Cardiac septum (tissue), 1 donor: Measurements from ENCODE around the gene FAT1. TPM values are rescaled to one million over a fixed set of nuclear protein-coding genes. Genes with fewer than 3 reads are reported as not detected.

ENCODE experiments used
- DNase-seq: peaks from one replicate; pipeline ENCODE4 v3.0.0-alpha.2; 2020; ENCODE audit warnings: low spot score
- intact Hi-C: fragments of 100-400 bp; cut with DNase I; formaldehyde crosslinking; loops from one replicate; pipeline ENCODE4 v1.14.0; 2022
- total RNA-seq: library from RNA; stranded (reverse); fragmentation: NEBNext Ultra II Directional; extraction: Animal tissue kit (Norgen Biotek cat#: 25700); gene quantifications from one replicate; pipeline ENCODE4 v1.2.1, GENCODE V29; 2021
- donor health status: DM: no; HTN: no; CAD: no.

The FAT1 gene
- total RNA-seq, 1 donor from 2014 or later, result 90.7 TPM

DNA sequence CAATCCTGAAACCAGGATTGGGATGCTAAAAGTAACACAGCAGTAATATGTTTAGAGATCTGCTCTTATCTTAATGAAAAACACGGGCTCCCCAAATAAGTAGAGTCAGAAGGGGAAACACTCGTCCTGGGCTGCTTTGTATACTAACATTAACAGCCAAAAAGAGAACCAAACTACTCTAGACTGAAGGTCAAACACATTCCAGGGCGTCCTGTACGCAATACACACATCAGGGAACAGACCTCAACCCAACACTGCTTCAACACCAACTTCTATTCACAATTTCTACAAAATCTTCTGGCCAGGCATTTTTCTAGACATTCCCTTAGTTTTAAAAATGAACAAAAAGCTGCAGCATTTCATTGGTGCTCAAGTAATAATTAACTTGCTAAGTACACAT, 21.4 kb downstream of the FAT1 start:
- intact Hi-C loops, result no loop called here
- DNase-seq, result no peak

GRCh38 chr4:186701788-186702187, 21.9 kb downstream of the FAT1 start:
- no peak for DNase-seq
- intact Hi-C loops, result no loop called here

- intact Hi-C loops, result no loop called here
- no peak for DNase-seq
Measured at GRCh38 chr4:186701273-186701672, 22.4 kb downstream of the FAT1 start.

DNA sequence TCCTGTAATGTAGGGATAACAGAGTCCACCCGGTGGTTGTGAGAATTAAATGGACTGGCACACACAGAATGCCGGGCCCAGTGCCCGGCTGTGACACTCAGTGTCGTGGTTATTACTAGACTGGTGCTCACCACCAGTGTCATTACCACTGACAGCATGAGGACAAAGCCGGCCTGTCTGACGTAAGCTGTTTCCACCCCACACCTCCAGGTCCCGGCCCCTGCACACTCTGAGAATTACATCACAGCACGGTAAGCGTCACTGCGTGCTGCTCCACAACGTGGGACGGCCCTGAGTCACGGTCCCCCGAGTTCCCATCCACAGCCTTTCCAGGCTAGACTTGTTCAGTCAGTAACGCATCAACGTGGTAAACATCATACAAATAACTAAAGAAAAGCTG, 22.9 kb downstream of the FAT1 start:
- DNase-seq, result no peak
- intact Hi-C loops, result no loop called here

- intact Hi-C loops, result no loop called here
- no peak for DNase-seq
Measured at GRCh38 chr4:186699881-186700397, 23.7 kb downstream of the FAT1 start.

DNA sequence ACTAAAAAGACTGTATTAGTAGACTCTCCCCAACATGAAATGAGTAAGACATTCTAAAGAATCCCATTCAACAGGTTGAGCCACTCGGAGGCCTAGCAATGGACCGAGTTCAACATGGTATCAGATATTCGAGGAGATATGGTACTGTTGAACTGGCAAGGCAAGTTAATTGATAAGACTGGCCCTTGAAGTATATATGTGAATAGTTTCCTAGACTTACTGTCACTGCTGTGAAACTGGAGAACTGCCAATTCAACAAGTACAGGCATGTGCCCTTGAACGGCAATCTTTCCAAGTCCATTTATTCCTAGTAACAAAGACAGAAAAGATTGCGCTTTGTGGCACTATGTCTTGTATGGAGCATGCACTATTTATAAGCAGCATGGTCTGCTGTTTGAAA, 24.4 kb downstream of the FAT1 start:
- intact Hi-C loops, result no loop called here
- DNase-seq, result no peak

DNA sequence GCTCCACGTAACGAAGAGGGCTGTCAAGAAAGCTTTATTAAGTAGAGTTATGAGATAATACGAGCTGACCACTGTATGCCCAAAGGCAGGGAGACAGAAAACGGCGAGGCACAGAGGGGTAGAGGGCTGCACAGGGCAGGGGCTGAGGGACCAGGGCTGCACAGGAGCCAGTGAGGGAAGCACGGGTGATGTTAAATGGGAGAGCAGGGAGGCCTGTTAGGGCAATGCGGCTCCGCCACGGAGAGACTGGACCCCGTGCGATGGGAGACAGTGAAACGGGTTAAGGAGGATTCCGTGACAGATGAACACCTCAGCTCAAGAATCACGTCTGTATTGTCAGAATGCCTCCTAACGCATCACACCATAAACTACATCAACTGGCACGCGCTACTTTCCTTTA, 25.1 kb downstream of the FAT1 start:
- intact Hi-C loops, result no loop called here

GRCh38 chr4:186698028-186698427, 25.6 kb downstream of the FAT1 start:
- intact Hi-C loops, result no loop called here
- no peak for DNase-seq

More for the DNA sequence above, 25.1 kb downstream of the FAT1 start:
- DNase-seq, result no peak

DNA sequence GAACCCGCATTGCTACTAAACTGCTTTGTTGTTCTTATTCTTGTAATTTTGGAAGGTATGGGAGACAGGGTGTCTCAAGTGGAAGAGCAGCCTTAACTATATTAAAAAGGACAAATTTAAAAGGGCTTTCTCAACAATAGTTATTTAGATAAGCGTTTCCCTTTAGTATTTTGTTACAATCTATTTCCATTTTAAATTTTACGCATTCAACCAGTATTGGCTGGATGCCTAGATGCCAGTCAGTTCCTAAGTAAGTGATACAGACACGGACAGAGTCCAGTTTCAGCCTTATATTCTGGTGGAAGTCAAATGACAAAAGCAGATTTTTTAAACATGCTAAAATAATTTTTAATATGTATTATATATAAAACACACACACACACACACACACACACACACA, 28.3 kb downstream of the FAT1 start:
- no peak for DNase-seq
- intact Hi-C loops, result no loop called here

DNA sequence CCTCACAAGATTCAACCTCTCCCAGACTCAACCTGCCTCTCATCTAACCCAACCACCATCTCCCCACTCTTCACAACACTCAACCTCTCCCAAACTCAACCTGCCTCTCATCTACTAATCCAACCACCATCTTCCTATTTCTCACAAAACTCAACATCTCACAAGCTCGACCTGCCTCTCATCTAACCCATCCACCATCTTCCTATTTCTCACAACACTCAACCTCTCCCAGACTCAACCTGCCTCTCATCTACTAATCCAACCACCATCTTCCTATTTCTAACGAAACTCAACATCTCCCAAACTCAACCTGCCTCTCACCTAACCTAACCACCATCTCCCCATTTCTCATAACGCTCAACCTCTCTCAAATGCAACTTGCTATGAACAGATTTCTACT, 29.8 kb downstream of the FAT1 start:
- DNase-seq, result no peak
- intact Hi-C loops, result no loop called here

GRCh38 chr4:186693159-186693815, 30.4 kb downstream of the FAT1 start:
- DNase-seq, result peak; percentile 83
- intact Hi-C loops, result no loop called here

GRCh38 chr4:186691396-186691795, 32.3 kb downstream of the FAT1 start:
- DNase-seq, result no peak
- intact Hi-C loops, result no loop called here

DNA sequence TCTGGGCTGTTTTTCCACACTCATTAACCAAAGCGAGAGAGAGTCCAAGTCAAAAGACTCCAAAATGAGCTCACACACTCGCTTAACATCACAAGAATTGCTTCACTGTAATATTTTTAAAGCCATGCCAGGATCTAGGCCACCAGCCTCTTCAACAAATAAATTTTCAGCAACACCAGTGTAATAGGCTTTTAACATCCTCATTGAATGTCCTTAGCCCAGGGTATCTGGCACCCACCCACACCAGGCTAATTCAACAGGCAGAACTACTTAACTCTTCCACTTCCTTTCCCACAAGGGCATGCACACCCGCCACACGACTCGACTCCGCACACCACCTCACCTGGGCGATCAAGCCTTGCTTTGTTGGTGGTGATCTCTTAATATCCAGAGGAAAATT, 34.2 kb downstream of the FAT1 start:
- intact Hi-C loops, result no loop called here
- DNase-seq, result no peak

DNA sequence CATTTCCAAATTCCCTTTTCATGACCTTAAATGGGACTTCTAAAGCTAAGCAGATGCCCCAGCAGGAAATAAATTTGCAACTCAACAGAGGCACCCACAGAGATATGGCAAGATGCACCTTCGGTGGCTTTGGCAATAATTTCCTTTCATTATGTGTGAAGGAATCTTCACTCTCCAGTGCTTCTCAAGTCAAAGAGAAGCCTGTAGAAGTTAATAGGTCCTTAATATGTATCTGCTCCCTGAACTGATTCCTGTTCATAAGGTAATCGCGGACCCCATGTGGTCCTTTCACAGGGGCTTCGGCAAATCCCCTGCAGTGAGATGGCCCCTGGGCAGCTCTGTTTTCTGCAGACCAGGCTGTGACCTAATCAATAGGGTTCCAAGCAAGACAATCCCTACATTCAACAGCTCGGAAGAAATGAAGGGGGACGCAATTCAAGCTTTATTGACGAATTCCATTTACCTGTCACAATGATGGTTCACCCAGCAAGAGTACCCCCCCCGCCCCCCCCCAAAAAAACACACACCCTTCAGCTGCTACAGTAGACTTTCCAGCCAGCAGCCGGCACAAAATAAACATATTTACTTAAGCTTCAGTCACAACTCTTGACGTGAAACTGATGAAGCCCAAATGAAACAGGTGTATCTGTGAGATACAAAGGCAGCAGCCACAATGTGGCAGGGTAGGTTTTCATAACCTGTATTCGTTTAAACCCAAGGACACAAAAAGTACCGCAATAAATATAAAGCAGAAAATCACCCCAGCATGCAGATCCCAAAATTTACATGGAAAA, 35.3 kb downstream of the FAT1 start:
- DNase-seq, result no peak
- intact Hi-C loops, result no loop called here

DNA sequence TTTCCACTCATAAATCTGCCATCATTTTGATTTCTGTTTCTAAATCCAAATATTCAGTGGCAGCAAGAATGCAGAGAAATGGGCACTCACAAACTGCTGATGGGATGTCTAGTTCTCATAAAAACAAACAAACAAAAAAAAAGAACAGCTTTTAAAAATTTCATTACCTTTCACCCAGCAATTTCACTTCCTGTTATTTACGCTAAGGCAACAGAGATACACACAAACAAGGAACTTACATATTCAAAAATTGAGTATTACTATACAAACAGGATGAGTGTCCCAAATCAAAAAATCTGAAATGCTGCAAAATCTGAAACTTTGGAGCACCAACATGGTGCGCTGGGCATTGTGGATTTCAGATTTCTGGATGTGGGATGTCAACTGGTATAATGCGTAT, 36.4 kb downstream of the FAT1 start:
- DNase-seq, result no peak
- intact Hi-C loops, result no loop called here

DNA sequence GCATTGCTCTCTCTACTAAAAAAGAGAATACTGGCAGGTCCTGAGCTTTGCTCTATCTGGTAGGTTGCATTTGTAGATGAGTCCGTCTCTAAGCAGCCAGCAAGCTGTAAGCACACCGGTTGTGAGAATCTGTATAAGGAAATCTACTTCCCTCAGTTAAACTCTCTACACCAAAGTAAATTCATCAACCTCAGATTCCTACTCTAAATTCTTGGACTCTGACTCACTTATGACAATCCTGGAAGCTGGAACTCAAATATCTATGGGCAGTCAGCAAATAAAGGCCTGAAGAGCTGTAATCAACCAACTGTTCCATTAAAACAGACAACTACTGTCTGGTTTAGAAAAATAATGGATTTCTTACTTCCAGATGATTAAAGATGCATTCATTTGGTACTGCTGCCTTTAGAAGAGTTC, 37.9 kb downstream of the FAT1 start:
- intact Hi-C loops, result no loop called here

GRCh38 chr4:186684889-186685309, 38.8 kb downstream of the FAT1 start:
- intact Hi-C loops, result no loop called here

More for the DNA sequence above, 37.9 kb downstream of the FAT1 start:
- no peak for DNase-seq

DNA sequence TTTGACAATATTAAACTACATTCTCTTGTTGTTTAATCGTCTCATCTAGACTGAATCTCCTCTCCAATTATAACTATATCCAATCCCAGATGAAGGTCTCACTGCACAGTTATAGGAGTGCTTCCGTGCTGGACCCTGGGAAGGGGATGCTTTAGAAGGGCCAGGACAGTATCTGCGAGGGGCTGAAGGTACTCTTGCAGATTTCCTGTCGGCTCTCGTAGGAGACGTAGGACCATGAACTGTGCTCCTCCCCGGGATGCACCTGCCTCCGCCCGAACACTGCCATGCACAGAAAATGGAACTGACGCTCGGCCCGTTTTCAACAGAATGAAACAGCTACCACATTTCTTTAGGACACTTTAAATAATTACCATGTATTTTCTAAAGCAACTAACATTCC, 39.4 kb downstream of the FAT1 start:
- DNase-seq, result no peak
- intact Hi-C loops, result no loop called here

More at GRCh38 chr4:186684889-186685309, 38.8 kb downstream of the FAT1 start:
- DNase-seq, result no peak

DNA sequence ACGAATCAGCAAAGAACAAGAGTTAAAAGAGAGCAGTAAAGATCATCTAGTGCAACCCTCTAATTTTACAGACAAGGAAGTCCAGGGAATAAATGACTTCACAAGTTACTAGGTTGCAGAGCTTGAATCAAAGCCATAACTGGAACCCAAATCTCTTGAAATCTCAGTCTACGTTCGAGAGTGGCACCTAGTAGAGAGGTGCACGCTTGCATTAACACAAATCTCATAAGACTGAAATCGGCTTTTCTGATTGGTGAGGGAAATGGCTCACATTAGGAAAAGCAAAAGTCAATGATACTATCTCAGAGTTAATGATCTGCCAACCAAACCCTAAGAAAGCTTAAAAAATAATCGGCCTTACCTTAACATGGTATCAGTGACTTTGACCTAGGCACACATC, 43.0 kb downstream of the FAT1 start:
- intact Hi-C loops, result no loop called here
- DNase-seq, result no peak

DNA sequence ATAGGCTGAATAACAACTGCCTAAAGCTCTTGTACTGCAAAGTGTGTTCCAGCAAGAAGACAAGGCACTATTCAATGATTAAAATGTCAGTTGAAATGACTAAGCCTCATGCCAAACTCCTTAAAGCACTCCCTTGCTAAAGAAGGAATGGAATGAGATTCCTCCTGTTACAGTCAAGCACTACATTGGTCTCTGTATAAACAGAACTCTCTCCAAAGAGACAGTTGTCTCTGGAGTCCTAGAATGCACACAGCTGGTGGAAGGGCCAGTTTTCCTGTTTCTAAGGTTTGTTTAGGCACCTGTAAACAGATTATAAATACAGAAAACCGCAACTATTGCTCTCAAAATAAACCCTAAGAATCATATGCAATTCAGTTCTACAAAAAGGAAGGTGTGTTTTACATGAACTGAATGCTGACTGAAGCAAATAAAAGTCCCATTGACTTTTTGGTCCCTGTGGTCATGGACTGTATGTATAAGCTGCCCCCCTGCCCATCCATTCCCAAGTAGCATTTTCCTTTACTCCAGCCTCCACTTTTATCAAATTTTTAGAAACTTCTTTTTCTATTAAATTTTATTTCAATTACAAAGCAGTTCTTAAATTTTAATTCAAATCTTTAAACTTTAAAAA, 47.0 kb downstream of the FAT1 start:
- intact Hi-C loops, result no loop called here
- DNase-seq, result no peak
